ENCODE results near the gene CRIM1. TPM values are rescaled to one million over a fixed set of nuclear protein-coding genes. Genes with fewer than 3 reads are reported as not detected.

Gene CRIM1
- polyA plus RNA-seq, 2 of the 4 experiments (the other 2 are of a cell fraction), result 127 to 208 TPM

- TF ChIP-seq REST (IDR thresholded peaks at IDR 0.05) (no peak), MAZ (IDR thresholded peaks at IDR 0.05; ENCODE audit: borderline replicate concordance, low read depth, low read length) (no peak), RFX5 (IDR thresholded peaks at IDR 0.05) (no peak), BCL3 (IDR thresholded peaks at IDR 0.05) (no peak), RCOR1 (IDR thresholded peaks at IDR 0.05; ENCODE audit: low read depth, low read length) (no peak), MYC (IDR thresholded peaks at IDR 0.05; ENCODE audit: borderline replicate concordance, low read length) (no peak), HDAC2 (IDR thresholded peaks at IDR 0.05) (no peak), JUN (IDR thresholded peaks at IDR 0.05) (no peak), POLR2A (IDR thresholded peaks at IDR 0.05; ENCODE audit: low read length) (no peak), EHMT2 (IDR thresholded peaks at IDR 0.05; ENCODE audit: low read depth) (no peak), TFCP2L1 (CRISPR knock-in tag; IDR thresholded peaks at IDR 0.05) (no peak), CHD2 (IDR thresholded peaks at IDR 0.05; ENCODE audit: low read length, partially characterized antibody) (no peak), ATOH8 (CRISPR knock-in tag; IDR thresholded peaks at IDR 0.05; ENCODE audit: low read depth) (no peak), HOXA7 (CRISPR knock-in tag; IDR thresholded peaks at IDR 0.05) (no peak), KDM5A (IDR thresholded peaks at IDR 0.05) (no peak), MAFK (IDR thresholded peaks at IDR 0.05; ENCODE audit: partially characterized antibody) (no peak)
- TF ChIP-seq, protein P1, sequence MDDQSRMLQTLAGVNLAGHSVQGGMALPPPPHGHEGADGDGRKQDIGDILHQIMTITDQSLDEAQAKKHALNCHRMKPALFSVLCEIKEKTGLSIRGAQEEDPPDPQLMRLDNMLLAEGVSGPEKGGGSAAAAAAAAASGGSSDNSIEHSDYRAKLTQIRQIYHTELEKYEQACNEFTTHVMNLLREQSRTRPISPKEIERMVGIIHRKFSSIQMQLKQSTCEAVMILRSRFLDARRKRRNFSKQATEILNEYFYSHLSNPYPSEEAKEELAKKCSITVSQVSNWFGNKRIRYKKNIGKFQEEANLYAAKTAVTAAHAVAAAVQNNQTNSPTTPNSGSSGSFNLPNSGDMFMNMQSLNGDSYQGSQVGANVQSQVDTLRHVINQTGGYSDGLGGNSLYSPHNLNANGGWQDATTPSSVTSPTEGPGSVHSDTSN (IDR thresholded peaks at IDR 0.05), result no peak
- Histone ChIP-seq H3K9me3 (no peaks in the 10 kb centered on the region), H3K4me2 (no peak overlapping the region), H3K27ac (no peak overlapping the region), H3K4me3 (no peak overlapping the region), H3K4me1 (peaks cover 16% of the 10 kb centered on the region)
- DNase-seq (ENCODE audit: low read depth in 1 of 2, low spot score in 1 of 2), result no peak
- POLR2A ChIA-PET, result no interaction called here
- CTCF ChIA-PET, result interaction anchor here (1.2 to 4.5 kb wide), 2 partner anchors 13 to 115 kb away, joined by 3 to 18 read pairs; no protein-coding TSS in a partner anchor
- FAIRE-seq, result no peak
- no peak for ATAC-seq
- WGBS (ENCODE audit: missing lambda C conversion rate), result 91% methylated on average over 5 of the region's 5 CpGs
These were observed 194.4 kb downstream of the CRIM1 start for GRCh38 chr2:36550006-36550405.

- FAIRE-seq, result no peak
- Histone ChIP-seq H3K27ac (0 out of 6 replicates have a peak overlapping the region, but pooled peaks of 1 of the 2 experiments have one; percentile 21), H3K4me2 (no peak overlapping the region), H3K9me3 (no peaks in the 10 kb centered on the region), H3K4me3 (no peak overlapping the region), H3K4me1 (peaks cover 22% of the 10 kb centered on the region)
- POLR2A ChIA-PET, result no interaction called here
- ATAC-seq, result peak in 1 of 2 experiments; percentile 21; a peak in 2 of 6 replicates
- no peak for DNase-seq (ENCODE audit: low read depth in 1 of 2, low spot score in 1 of 2)
- 76% methylated on average over 4 of the region's 4 CpGs for WGBS (ENCODE audit: missing lambda C conversion rate)
- TF ChIP-seq RAD21 (conservative IDR thresholded peaks at IDR 0.05 in 1 of 2, IDR thresholded peaks at IDR 0.05 in 1 of 2) (no peak), NPAS2 (CRISPR knock-in tag; IDR thresholded peaks at IDR 0.05; ENCODE audit: borderline replicate concordance) (no peak), JUN (IDR thresholded peaks at IDR 0.05) (no peak), KDM1A (IDR thresholded peaks at IDR 0.05; ENCODE audit: low read depth) (no peak), CHD2 (IDR thresholded peaks at IDR 0.05; ENCODE audit: low read length, partially characterized antibody) (no peak), EHF (CRISPR knock-in tag; IDR thresholded peaks at IDR 0.05) (no peak), HOXA7 (CRISPR knock-in tag; IDR thresholded peaks at IDR 0.05) (no peak), RNF2 (IDR thresholded peaks at IDR 0.05; ENCODE audit: borderline replicate concordance, low read depth) (no peak), ZNF302 (CRISPR knock-in tag; IDR thresholded peaks at IDR 0.05) (no peak), JUNB (IDR thresholded peaks at IDR 0.05) (no peak)
- CTCF ChIA-PET, result interaction anchor here (0.9 to 1.5 kb wide), 6 partner anchors 13 to 118 kb away, joined by 3 to 5 read pairs (median 4); no protein-coding TSS in a partner anchor
These were observed 198.1 kb downstream of the CRIM1 start for GRCh38 chr2:36553683-36554082.
